ENCODE measurements around the gene DRC1. TPM values are rescaled to one million over a fixed set of nuclear protein-coding genes. Genes with fewer than 3 reads are reported as not detected.

DRC1 gene
- total RNA-seq, 3 donors from 2014 or later, result not detected

GRCh38 chr2:26438926-26439325 is 37.2 kb downstream of the DRC1 start:
- no peaks in the 10 kb centered on the region for H3K9me3 ChIP-seq
- no peaks in the 10 kb centered on the region for H3K4me1 ChIP-seq
- H3K4me3 ChIP-seq, result no peak overlapping the region
- intact Hi-C loops (cut with DNase I; ENCODE audit: low total_unique reads), result no loop called here
- H3K27ac ChIP-seq, result no peak overlapping the region
- no peaks in the 10 kb centered on the region for H3K36me3 ChIP-seq
- no peaks in the 10 kb centered on the region for H3K27me3 ChIP-seq
- no peak for DNase-seq (ENCODE audit: low spot score in 2 of 2)
- no peak for TF ChIP-seq POLR2AphosphoS5 (IDR thresholded peaks at IDR 0.05)
- TF ChIP-seq POLR2A (IDR thresholded peaks at IDR 0.05), result no peak
- no peak for TF ChIP-seq CTCF (IDR thresholded peaks at IDR 0.05)

- Histone ChIP-seq H3K27me3 (no peaks in the 10 kb centered on the region), H3K4me1 (no peaks in the 10 kb centered on the region), H3K27ac (no peak overlapping the region), H3K4me3 (no peak overlapping the region), H3K9me3 (no peaks in the 10 kb centered on the region), H3K36me3 (no peaks in the 10 kb centered on the region)
- DNase-seq (ENCODE audit: low spot score in 2 of 2), result no peak
- intact Hi-C loops (cut with DNase I; ENCODE audit: low total_unique reads), result no loop called here
- TF ChIP-seq POLR2A (IDR thresholded peaks at IDR 0.05), result no peak
- TF ChIP-seq POLR2AphosphoS5 (IDR thresholded peaks at IDR 0.05), result no peak
- TF ChIP-seq CTCF (IDR thresholded peaks at IDR 0.05), result no peak
These were observed 40.6 kb downstream of the DRC1 start for GRCh38 chr2:26442301-26442700.

DNA sequence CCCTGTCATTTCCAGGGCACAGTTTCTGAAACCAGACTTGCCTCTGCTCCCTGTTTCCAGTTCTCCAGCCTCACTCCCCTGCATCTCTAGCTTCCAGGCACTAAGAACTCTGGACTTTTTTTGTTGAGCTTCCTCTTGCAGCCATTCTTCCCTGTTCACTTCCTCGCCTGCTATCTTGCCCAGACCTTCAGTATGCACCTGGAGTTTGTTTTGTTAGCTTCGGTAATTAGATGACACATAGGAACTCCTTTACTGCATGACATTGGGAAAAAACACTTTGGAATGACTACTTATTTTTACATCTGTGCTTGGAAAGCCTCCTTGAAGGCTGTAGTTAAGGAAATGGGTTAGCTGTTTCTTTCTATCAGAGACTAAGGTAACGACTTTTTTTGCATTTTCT is 41.0 kb downstream of the DRC1 start:
- Histone ChIP-seq H3K4me1 (no peaks in the 10 kb centered on the region), H3K27me3 (no peaks in the 10 kb centered on the region), H3K4me3 (no peak overlapping the region), H3K9me3 (no peaks in the 10 kb centered on the region), H3K27ac (no peak overlapping the region), H3K36me3 (no peaks in the 10 kb centered on the region)
- intact Hi-C loops (cut with DNase I; ENCODE audit: low total_unique reads), result no loop called here
- TF ChIP-seq POLR2A (IDR thresholded peaks at IDR 0.05), result no peak
- no peak for TF ChIP-seq CTCF (IDR thresholded peaks at IDR 0.05)
- TF ChIP-seq POLR2AphosphoS5 (IDR thresholded peaks at IDR 0.05), result no peak
- DNase-seq (ENCODE audit: low spot score in 2 of 2), result no peak

- no peaks in the 10 kb centered on the region for H3K4me1 ChIP-seq
- H3K27me3 ChIP-seq, result no peaks in the 10 kb centered on the region
- TF ChIP-seq POLR2A (IDR thresholded peaks at IDR 0.05), result no peak
- no peak for TF ChIP-seq CTCF (IDR thresholded peaks at IDR 0.05)
- no peak for TF ChIP-seq POLR2AphosphoS5 (IDR thresholded peaks at IDR 0.05)
- no peaks in the 10 kb centered on the region for H3K9me3 ChIP-seq
- intact Hi-C loops (cut with DNase I; ENCODE audit: low total_unique reads), result no loop called here
- no peaks in the 10 kb centered on the region for H3K36me3 ChIP-seq
- H3K27ac ChIP-seq, result no peak overlapping the region
- DNase-seq (ENCODE audit: low spot score in 2 of 2), result no peak
- H3K4me3 ChIP-seq, result no peak overlapping the region
These were observed 42.5 kb downstream of the DRC1 start for GRCh38 chr2:26444236-26444635.

DNA sequence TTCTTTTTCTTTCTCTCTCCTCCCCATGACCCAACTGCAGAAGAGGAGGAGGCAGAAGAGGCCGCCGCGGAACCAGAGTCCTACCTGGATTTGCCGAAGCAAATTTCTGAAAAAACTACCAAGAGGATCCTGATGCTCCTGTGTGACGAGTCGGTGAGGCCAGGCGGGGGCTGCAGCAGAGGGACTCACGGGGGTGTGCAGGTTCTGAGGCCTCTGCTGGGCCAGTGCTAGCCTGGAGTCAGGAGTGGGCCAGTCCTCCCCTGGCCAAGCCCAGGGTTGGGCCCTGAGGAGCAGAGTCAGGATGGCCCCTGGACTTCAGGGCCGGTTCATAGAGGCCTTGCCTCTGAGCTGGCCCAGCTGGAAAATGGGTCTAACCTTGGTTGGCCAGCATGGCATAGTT is 46.9 kb downstream of the DRC1 start:
- intact Hi-C loops (cut with DNase I; ENCODE audit: low total_unique reads), result no loop called here
- Histone ChIP-seq H3K9me3 (no peaks in the 10 kb centered on the region), H3K36me3 (no peaks in the 10 kb centered on the region), H3K27ac (no peak overlapping the region), H3K4me3 (no peak overlapping the region), H3K27me3 (no peaks in the 10 kb centered on the region), H3K4me1 (no peaks in the 10 kb centered on the region)
- no peak for DNase-seq (ENCODE audit: low spot score in 2 of 2)
- TF ChIP-seq CTCF (IDR thresholded peaks at IDR 0.05) (no peak), POLR2A (IDR thresholded peaks at IDR 0.05) (no peak), POLR2AphosphoS5 (IDR thresholded peaks at IDR 0.05) (no peak)
